ENCODE results near the gene TIGD4.
"Not testable (repeated sequence)": the region's sequence is repeated elsewhere in the genome, so short reads cannot be mapped to it uniquely, and the experiment has no call there.

Gene TIGD4

DNA sequence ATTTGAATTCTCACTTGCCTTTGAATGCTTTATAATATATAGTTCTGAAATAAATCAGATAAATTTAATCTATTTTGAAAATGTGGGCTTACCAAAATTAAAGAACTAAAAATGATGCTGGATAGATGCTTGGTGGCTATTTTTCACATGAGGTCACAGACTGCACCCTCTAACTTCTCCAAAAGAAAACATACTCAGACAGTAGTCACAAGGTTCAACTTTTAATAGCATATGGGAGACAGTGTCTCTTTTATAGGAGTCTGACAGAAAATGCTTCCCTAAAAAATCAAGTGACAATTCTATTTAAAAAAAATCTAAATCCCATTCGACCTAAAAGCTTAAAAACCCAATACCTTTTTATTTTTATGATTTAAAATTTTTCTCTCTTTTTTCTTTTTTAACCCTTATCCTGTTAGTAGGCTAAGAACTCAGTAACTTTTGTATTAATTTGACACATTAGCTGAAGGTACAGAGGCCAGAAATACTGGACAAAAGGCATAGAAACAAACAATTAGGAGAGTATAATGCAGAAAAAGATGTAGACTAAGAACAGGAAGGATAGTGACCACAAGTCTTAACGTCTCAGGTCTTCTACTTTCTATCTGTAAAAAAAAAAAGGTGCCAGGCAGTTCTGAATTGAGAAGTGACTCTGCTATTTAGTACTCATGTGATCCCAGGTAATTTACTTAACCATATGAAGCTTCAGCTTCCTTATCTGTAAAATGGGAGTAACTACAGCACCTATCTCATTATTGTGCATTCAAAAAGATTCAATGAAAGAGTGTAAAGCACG lies 7.6 kb downstream of the TIGD4 start:
- no peak overlapping the region for H3K4me3 Mint-ChIP-seq
- H3K27me3 Mint-ChIP-seq (ENCODE audit: low read depth): peaks cover 13% of the 10 kb centered on the region
- H3K9me3 Mint-ChIP-seq: no peaks in the 10 kb centered on the region
- H3K36me3 Mint-ChIP-seq (ENCODE audit: low read depth): no peaks in the 10 kb centered on the region
- no peak for DNase-seq (ENCODE audit: low spot score)
- H3K27ac Mint-ChIP-seq: peak overlapping the region; percentile 41
- peaks cover 18% of the 10 kb centered on the region for H3K4me1 Mint-ChIP-seq (ENCODE audit: low read depth)

DNA sequence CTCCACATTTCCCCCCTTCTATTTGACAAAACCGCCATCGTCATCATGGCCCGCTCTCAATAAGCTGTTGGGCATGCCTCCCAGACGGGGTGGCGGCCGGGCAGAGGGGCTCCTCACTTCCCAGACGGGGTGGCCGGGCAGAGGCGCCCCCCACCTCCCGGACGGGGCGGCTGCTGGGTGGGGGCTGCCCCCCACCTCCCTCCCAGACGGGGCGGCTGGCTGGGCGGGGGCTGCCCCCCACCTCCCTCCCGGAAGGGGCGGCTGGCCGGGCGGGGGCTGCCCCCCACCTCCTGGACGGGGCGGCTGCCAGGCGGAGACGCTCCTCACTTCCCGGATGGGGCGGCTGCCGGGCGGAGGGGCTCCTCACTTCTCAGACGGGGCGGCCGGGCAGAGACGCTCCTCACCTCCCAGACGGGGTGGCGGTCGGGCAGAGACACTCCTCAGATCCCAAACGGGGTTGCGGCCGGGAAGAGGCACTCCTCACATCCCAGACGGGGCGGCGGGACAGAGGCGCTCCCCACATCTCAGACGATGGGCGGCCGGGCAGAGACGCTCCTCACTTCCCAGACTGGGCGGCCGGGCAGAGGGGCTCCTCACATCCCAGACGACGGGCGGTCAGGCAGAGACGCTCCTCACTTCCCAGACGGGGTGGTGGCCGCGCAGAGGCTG lies 14.3 kb downstream of the TIGD4 start:
- H3K4me3 Mint-ChIP-seq; DNase-seq (ENCODE audit: low spot score); H3K4me1 Mint-ChIP-seq (ENCODE audit: low read depth); H3K9me3 Mint-ChIP-seq; H3K27ac Mint-ChIP-seq; H3K36me3 Mint-ChIP-seq (ENCODE audit: low read depth): not testable (repeated sequence)
- H3K27me3 Mint-ChIP-seq (ENCODE audit: low read depth): peaks cover 14% of the 10 kb centered on the region

DNA sequence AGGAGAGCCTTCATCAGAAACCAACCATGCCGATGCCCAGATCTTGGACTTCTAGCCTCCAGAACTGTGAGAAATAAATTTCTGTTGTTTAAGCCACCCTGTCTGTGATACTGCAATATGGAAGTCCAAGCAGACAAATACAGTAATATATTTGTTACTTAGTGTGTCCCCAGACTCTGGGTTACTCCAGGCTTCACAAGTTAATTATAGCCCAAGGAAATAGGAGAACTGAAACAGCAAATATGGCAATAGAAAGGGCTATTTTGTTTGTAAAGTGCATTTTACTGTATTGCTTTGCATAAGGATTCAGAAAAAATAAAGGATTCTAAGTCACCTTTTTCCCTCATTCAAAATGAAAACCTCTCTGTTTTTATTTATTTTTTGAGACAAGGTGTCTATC lies 15.7 kb downstream of the TIGD4 start:
- Mint-ChIP-seq H3K27me3 (ENCODE audit: low read depth) (peaks cover 19% of the 10 kb centered on the region), H3K4me1 (ENCODE audit: low read depth) (no peaks in the 10 kb centered on the region), H3K4me3 (no peak overlapping the region), H3K27ac (no peak overlapping the region), H3K36me3 (ENCODE audit: low read depth) (no peaks in the 10 kb centered on the region), H3K9me3 (no peaks in the 10 kb centered on the region)
- DNase-seq (ENCODE audit: low spot score): no peak

DNA sequence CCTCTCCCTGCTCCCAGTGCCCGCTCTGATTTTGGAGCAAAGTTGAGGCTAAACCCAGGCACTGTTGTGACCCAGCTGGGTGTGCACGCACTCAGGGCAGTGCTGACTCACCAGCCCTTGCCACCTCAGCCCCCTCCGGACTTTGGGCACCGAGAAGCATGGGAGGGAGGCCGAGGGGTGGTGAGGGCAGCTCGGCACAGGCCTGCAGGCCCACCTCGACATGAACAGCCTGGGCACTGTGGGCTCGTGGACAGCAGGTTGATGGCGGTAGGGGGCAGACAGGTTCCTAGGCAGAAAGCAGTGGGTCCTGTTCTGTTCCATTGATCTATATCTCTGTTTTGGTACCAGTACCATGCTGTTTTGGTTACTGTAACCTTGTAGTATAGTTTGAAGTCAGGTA lies 30.9 kb downstream of the TIGD4 start:
- Mint-ChIP-seq H3K27me3 (ENCODE audit: low read depth) (peaks cover 7% of the 10 kb centered on the region), H3K9me3 (peaks cover 4% of the 10 kb centered on the region), H3K27ac (no peak overlapping the region), H3K4me3 (no peak overlapping the region), H3K36me3 (ENCODE audit: low read depth) (no peaks in the 10 kb centered on the region), H3K4me1 (ENCODE audit: low read depth) (no peaks in the 10 kb centered on the region)
- DNase-seq (ENCODE audit: low spot score): no peak

DNA sequence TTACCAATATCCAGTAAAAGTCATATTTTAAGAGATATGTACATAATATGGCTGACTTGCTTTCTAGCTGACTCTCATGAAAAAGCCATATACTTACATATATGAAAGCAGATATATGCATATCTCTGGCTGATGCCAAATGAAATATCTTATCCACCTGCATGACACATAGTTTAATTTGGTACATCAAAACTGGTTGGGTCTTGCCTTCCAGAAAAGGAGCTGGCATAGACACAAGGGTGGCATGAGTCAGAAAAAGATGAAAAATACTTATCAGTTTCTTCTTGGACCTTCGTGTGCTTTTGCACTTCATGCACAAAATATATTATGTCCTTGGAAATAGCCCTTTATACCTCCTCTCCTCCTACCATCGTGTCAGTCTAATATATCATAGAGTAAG lies 32.1 kb downstream of the TIGD4 start:
- Mint-ChIP-seq H3K4me1 (ENCODE audit: low read depth) (no peaks in the 10 kb centered on the region), H3K36me3 (ENCODE audit: low read depth) (no peaks in the 10 kb centered on the region), H3K27me3 (ENCODE audit: low read depth) (peaks cover 3% of the 10 kb centered on the region), H3K4me3 (no peak overlapping the region), H3K27ac (no peak overlapping the region), H3K9me3 (peaks cover 2% of the 10 kb centered on the region)
- no peak for DNase-seq (ENCODE audit: low spot score)

DNA sequence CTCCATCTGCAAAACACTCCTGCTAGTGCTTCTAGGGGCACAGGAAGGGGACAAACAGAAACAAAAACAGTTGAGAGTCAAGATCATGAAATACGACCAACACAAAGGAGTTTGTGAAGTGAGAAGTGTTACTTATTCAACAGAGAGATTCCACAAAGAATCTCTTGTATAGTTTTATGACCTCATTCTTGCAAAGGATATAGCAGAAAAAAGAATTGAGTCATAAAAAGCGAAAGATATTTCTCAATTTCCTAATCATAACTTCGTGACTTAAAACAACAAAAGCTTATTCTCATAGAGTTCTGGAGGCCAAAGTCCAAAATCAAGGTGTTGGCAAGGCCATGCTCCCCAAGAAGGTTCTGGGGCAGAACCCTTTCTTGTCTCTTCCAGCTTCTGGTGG lies 40.7 kb downstream of the TIGD4 start:
- H3K9me3 Mint-ChIP-seq: no peaks in the 10 kb centered on the region
- no peak overlapping the region for H3K27ac Mint-ChIP-seq
- H3K4me3 Mint-ChIP-seq: no peak overlapping the region
- no peaks in the 10 kb centered on the region for H3K36me3 Mint-ChIP-seq (ENCODE audit: low read depth)
- DNase-seq (ENCODE audit: low spot score): no peak
- H3K4me1 Mint-ChIP-seq (ENCODE audit: low read depth): peaks cover 3% of the 10 kb centered on the region
- peaks cover 19% of the 10 kb centered on the region for H3K27me3 Mint-ChIP-seq (ENCODE audit: low read depth)

DNA sequence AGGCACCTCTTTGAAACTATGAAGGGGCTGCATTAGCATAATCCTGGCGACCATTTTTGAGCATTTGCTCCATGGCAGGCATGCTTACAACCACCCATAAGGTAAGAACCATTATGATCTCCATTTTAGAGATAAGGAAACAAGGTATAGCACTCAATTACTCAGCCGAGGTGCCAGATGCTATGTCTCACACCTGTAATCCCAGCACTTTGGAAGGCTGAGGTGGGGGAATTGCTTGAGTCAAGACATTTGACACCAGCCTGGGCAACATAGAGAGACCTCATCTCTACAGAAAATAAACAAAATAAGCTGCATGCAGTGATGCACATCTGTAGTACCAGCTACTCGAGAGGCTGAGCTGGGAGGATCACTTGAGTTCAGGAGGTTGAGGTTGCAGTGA lies 43.6 kb downstream of the TIGD4 start:
- H3K4me3 Mint-ChIP-seq: no peak overlapping the region
- H3K36me3 Mint-ChIP-seq (ENCODE audit: low read depth): no peaks in the 10 kb centered on the region
- no peak for DNase-seq (ENCODE audit: low spot score)
- no peaks in the 10 kb centered on the region for H3K9me3 Mint-ChIP-seq
- no peak overlapping the region for H3K27ac Mint-ChIP-seq
- H3K4me1 Mint-ChIP-seq (ENCODE audit: low read depth): peaks cover 3% of the 10 kb centered on the region
- H3K27me3 Mint-ChIP-seq (ENCODE audit: low read depth): peaks cover 18% of the 10 kb centered on the region

DNA sequence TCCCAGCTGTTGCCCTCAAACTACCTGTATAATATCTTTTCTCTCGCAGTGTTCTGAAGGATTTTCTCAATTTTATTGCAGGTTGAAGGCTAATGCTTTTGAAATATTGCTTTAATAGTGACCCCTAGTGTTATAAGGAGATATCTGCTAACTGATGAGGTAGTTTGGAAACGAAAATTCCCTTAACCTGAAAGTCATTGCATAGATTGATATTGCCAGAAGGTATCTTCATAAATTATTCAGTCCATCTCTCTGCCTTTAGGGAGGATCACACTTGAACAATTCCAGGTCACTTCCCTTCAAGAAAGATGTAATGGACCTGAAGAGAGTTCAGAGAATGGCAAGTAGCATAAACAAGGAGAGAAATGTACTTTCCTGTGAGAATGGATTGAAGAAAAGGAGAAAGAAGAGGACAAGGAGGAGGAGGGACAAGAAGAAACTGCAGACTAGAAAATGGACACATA lies 44.1 kb downstream of the TIGD4 start:
- no peaks in the 10 kb centered on the region for H3K9me3 Mint-ChIP-seq
- H3K27me3 Mint-ChIP-seq (ENCODE audit: low read depth): peaks cover 18% of the 10 kb centered on the region
- DNase-seq (ENCODE audit: low spot score): no peak
- no peak overlapping the region for H3K27ac Mint-ChIP-seq
- H3K4me3 Mint-ChIP-seq: no peak overlapping the region
- no peaks in the 10 kb centered on the region for H3K36me3 Mint-ChIP-seq (ENCODE audit: low read depth)
- H3K4me1 Mint-ChIP-seq (ENCODE audit: low read depth): peaks cover 3% of the 10 kb centered on the region

DNA sequence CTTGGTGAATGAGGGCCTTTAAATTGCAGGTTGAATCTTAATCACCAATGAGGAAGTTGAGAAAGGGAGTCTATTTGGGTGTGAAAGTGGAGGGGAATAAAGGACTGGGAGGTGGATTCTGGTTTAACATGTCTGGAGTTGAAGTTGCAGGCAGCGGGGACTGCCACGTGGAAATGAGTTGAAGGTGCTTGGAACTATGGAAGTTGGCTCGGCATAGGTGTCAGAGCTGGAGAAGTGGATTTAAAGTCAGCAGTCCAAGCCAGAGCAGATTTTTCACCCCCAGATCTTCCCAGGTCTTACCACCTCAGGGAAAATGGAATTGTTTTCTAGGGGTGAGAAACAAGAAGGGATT lies 44.9 kb downstream of the TIGD4 start:
- DNase-seq (ENCODE audit: low spot score): no peak
- no peaks in the 10 kb centered on the region for H3K9me3 Mint-ChIP-seq
- H3K36me3 Mint-ChIP-seq (ENCODE audit: low read depth): no peaks in the 10 kb centered on the region
- no peak overlapping the region for H3K4me3 Mint-ChIP-seq
- H3K4me1 Mint-ChIP-seq (ENCODE audit: low read depth): peaks cover 3% of the 10 kb centered on the region
- H3K27ac Mint-ChIP-seq: no peak overlapping the region
- H3K27me3 Mint-ChIP-seq (ENCODE audit: low read depth): peaks cover 18% of the 10 kb centered on the region

DNA sequence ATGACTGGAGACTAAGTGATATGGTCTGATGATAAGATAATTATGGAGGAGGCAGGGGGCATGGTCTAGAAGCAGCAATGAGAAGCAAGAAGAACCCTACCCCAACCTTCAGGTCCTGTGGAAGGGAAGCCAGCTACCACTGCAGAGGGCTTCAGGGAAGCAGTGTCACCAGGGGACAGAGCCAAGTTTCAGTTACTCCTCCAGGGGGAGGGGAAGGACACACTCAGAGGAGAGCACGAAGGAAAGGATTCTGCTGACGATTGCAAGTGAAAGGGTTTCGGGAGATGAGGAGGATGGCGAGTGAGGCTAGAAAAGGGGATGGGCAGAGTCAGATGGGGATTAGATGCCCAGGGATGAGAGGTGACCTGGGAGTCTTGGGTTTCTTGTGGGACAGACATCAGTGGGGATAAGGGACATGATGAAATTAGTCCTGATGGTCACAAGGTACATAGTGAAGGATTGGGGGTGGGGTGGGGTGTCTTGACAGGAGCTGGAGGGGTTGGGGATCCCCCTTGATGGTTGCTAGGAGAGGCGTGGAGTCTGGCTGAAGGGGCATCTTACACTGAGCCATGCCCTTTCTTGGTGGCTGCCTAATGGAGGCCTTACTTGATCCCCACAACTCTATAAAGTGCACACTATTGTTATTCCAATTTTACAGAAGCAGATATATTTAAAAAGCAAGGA lies 45.4 kb downstream of the TIGD4 start:
- Mint-ChIP-seq H3K4me3 (no peak overlapping the region), H3K36me3 (ENCODE audit: low read depth) (no peaks in the 10 kb centered on the region), H3K27ac (no peak overlapping the region), H3K4me1 (ENCODE audit: low read depth) (peaks cover 3% of the 10 kb centered on the region), H3K27me3 (ENCODE audit: low read depth) (peaks cover 18% of the 10 kb centered on the region), H3K9me3 (no peaks in the 10 kb centered on the region)
- no peak for DNase-seq (ENCODE audit: low spot score)

DNA sequence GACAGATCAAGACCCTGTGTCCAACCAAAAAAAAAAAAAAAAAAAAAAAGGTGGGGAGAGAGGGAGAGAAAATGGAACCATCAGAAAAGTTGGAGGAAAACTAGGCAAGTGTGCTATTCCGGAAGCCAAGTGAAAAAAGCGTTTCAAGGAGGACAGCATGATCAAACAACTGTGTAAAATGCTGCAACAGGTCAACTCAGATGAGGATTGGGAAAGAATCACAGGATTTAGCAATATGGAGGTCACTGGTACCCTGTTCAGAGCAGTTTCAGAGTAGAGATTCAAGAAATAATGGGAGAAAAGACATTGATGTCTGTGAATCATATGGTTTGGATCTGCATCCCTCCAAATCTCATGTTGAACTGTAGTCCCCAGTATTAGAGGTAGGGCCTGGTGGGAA lies 47.5 kb downstream of the TIGD4 start:
- Mint-ChIP-seq H3K27ac (no peak overlapping the region), H3K9me3 (no peaks in the 10 kb centered on the region), H3K4me3 (no peak overlapping the region), H3K27me3 (ENCODE audit: low read depth) (peaks cover 11% of the 10 kb centered on the region), H3K4me1 (ENCODE audit: low read depth) (peaks cover 3% of the 10 kb centered on the region), H3K36me3 (ENCODE audit: low read depth) (no peaks in the 10 kb centered on the region)
- DNase-seq (ENCODE audit: low spot score): no peak

DNA sequence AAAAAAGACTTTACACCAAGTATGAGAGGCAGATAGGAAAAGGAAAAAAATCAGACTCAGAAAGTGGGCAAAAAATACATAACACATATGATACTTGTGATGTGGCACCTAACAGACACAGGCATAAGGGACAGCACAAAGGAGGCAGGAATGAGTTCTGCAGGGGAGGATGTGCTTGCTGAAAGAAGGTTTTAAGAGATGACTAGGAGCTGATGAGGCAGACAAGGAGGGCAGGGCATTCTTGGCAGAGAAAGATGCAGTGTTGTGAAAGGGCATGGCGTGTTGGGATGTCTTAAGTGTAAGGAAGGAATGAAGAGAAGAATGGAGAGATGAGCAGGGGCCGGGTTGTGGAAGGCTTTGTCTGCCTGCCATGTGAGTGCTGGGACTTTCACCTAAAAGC lies 50.1 kb downstream of the TIGD4 start:
- no peaks in the 10 kb centered on the region for H3K4me1 Mint-ChIP-seq (ENCODE audit: low read depth)
- H3K4me3 Mint-ChIP-seq: no peak overlapping the region
- H3K9me3 Mint-ChIP-seq: no peaks in the 10 kb centered on the region

DNA sequence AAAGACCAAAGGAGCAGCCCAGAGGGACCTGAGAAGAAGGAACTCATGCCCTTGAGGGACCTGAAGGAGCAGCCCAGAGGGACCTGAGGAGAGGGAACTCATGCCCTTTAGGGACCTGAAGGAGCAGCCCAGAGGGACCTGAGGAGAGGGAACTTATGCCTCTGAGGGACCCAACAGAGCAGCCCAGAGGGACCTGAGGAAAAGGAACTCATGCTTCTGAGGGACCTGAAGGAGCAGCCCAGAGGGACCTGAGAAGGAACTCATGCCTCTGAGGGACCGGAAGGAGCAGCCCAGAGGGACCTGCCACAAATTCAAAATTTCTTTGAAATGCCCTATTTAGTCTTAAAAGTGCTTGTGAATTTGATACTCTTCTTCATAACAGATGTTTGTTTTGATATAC lies 51.2 kb downstream of the TIGD4 start:
- Mint-ChIP-seq H3K27me3 (ENCODE audit: low read depth) (peaks cover 2% of the 10 kb centered on the region), H3K4me3 (no peak overlapping the region), H3K4me1 (ENCODE audit: low read depth) (no peaks in the 10 kb centered on the region), H3K36me3 (ENCODE audit: low read depth) (no peaks in the 10 kb centered on the region), H3K9me3 (no peaks in the 10 kb centered on the region), H3K27ac (no peak overlapping the region)
- DNase-seq (ENCODE audit: low spot score): no peak

More for the DNA sequence above, 50.1 kb downstream of the TIGD4 start:
- DNase-seq (ENCODE audit: low spot score): no peak
- Mint-ChIP-seq H3K36me3 (ENCODE audit: low read depth) (no peaks in the 10 kb centered on the region), H3K27me3 (ENCODE audit: low read depth) (peaks cover 2% of the 10 kb centered on the region), H3K27ac (no peak overlapping the region)

DNA sequence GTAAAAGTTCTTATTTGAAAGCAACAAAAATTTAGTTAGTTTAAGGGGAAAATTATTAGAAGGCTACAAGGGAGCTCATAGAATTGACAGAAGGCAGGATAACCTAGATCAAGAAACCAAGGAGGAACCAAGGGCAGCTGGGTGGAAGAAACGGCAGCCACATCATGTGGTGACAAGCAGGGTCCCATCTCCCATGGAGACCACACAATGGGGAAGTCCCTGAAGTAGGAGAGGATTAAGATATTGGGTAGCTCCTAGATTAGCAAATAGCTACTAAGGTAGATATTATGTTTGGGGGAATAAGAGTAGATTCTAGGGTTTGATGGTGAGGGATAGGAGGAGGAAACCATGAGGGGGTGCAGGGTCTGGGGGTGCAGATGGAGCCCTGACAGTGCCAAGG lies 51.7 kb downstream of the TIGD4 start:
- Mint-ChIP-seq H3K36me3 (ENCODE audit: low read depth) (no peaks in the 10 kb centered on the region), H3K9me3 (no peaks in the 10 kb centered on the region), H3K4me1 (ENCODE audit: low read depth) (peaks cover 2% of the 10 kb centered on the region), H3K27me3 (ENCODE audit: low read depth) (peaks cover 2% of the 10 kb centered on the region), H3K27ac (no peak overlapping the region), H3K4me3 (no peak overlapping the region)
- DNase-seq (ENCODE audit: low spot score): no peak

Data from T-helper 2 cell treated with Interferon-gamma antibody and Interleukin-4, amounts not matched to agents 5 μg/mL and 100 μg/mL, for 36 hours (primary cell).